NCI-H2171 (cell line): ENCODE results near the gene PGA5.
"Not testable (repeated sequence)": the region's sequence is repeated elsewhere in the genome, so short reads cannot be mapped to it uniquely, and the experiment has no call there.

Source experiments
- DNase-seq: peaks from one replicate; lab custom pipeline; 2025; lab: John Stamatoyannopoulos, UW

The PGA5 gene

DNA sequence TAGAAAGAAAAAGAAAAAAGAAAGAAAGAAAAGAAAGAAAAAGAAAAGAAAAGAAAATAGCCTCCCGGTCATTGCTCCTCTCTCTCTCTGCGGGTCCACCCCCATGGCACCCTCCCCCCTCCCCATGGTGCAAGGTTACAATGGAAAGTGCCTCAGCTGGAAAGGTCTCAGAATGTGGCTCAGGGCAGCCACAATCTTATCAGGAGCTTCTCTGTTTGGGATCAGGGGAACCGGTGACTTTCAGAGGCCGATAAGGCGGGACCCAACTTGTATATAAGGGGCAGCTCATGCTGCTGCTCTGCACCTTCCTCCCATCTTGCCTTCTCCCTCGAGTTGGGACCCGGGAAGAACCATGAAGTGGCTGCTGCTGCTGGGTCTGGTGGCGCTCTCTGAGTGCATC lies at the start of gene PGA5:
PGA5 (plus strand) TSS at position 301 of the 400 bp plus-strand sequence; CDS start at position 353, 52 bp downstream.
- not testable (repeated sequence) for DNase-seq

GRCh38 chr11:61193596-61193995 lies 47.4 kb upstream of the PGA5 start:
- peak; percentile 79 for DNase-seq

GRCh38 chr11:61194169-61194671 lies 46.8 kb upstream of the PGA5 start:
- DNase-seq = no peak

DNA sequence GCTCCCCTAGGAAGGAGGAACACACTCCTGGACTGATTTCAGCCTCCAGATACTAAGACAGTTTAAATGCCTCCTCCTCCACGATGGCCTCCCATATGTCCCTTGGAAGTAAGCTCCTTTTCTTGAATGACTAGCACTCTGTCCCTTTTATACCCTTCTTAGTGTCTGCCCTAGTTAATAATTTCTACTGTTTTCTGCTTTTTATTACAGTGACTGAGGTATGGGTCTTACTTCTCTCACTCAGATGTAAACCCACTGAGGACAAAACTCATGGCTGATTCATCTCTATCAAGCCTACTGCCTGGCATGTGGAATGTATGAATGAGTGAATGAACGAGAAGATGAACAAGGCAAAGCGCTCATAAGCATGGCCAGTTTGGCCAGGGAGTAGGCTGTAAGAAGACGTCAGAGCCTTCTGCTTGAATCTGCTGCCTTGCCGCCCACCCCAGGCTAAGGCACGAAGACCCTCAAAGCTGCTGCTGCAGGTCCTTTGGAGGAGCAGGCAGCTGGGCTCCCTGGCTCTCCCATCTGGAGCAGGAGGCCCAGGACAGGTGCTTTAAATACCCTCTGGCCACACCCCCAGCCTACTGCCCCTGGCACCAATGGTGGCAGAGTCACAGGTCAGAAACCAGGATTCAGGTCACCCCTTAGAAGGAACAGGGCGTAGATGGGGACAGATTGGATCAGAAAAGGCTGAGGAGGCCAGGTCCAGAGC lies 45.8 kb upstream of the PGA5 start:
- DNase-seq = no peak

DNA sequence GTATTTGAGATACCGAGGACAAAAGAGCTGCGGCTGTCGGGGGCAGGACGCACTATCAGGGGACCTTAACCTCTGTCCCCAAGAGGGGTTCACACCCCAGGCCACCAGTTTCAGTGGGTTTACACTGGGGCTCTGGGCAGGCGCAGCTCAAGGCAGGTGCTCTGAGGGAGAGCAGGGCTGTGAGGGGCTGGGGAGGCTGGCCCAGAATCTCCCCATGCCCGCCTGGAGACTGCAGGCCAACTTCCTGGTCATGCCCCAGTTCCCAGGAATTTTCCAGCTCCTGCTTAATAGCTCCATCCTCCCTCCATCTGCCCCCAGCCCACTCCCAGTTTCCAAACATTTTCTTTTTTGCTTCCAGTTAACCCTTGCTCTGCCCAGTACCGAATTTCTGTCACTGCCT lies 45.3 kb upstream of the PGA5 start:
- DNase-seq = no peak

GRCh38 chr11:61198361-61198760 lies 42.6 kb upstream of the PGA5 start:
- no peak for DNase-seq

DNA sequence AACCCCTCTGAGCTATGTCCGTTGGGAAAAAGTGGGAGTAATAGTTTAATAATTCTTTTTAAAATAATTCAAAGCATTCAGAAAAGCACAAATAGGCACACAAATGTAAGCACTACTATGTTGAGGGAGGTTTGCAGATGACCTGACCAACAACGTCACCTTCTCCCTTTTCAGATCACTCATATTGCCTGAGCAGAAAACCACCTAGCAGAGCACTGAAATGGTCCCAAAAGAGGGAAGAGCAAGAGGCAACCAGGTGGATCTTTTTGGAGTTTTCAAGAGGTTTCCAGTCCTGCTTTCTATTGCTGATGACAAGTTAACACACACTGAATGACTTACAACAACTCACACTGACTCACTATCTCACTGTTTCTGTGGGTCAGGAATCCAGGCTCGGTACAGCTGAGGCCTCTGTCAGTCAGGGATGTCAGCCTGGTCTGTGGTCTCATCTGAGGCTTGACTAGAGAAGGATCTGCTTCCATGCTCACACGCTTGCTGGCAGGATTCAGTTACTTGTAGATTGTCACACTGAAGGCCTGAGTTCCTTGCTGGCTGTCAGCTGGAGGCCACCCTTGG lies 41.9 kb upstream of the PGA5 start:
- no peak for DNase-seq

DNA sequence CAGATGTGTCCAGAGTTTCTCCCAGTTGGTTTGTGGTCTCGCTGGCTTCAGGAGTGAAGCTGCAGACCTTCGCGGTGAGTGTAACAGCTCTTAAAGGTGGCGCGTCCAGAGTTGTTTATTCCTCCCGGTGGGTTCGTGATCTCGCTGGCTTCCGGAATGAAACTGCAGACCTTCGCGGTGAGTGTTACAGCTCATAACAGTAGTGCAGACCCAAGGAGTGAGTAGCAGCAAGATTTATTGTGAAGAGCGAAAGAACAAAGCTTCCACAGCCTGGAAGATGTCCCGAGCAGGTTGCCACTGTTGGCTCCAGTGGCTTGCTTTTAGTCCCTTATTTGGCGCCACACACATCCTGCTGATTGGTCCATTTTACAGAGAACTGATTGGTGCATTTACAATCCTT lies 39.5 kb upstream of the PGA5 start:
- DNase-seq = no peak

DNA sequence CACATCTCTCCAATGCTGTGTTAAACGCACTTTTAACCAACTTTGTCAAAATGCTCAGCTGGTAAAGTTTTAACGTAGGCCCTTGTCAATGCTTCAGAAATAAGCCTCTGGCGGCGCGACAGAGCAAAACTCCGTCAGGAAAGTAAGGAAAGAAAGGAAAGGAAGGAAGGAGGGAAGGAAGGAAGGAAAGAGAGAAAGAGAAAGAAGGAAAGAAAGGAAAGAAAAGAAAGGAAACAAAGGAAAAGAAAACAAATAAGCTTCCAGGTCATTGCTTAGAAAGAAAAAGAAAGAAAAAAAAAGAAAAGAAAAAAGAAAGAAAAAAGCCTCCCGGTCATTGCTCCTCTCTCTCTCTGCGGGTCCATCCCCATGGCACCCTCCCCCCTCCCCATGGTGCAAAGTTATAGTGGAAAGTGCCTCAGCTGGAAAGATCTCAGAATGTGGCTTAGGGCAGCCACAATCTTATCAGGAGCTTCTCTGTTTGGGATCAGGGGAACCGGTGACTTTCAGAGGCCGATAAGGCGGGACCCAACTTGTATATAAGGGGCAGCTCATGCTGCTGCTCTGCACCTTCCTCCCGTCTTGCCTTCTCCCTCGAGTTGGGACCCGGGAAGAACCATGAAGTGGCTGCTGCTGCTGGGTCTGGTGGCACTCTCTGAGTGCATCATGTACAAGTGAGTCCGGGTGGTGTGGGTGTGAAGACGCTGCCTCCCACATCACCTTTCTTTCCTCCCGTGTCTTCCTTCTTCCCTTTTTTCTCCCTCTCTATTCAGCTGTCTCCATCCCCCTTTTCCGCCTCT lies 37.8 kb upstream of the PGA5 start, which contains the start of gene PGA3:
PGA3 (plus strand) TSS at position 566 of the 797 bp plus-strand sequence; CDS start at position 616, 50 bp downstream.
- DNase-seq = not testable (repeated sequence)

- not testable (repeated sequence) for DNase-seq
Measured at GRCh38 chr11:61203873-61204272, 37.1 kb upstream of the PGA5 start.

DNA sequence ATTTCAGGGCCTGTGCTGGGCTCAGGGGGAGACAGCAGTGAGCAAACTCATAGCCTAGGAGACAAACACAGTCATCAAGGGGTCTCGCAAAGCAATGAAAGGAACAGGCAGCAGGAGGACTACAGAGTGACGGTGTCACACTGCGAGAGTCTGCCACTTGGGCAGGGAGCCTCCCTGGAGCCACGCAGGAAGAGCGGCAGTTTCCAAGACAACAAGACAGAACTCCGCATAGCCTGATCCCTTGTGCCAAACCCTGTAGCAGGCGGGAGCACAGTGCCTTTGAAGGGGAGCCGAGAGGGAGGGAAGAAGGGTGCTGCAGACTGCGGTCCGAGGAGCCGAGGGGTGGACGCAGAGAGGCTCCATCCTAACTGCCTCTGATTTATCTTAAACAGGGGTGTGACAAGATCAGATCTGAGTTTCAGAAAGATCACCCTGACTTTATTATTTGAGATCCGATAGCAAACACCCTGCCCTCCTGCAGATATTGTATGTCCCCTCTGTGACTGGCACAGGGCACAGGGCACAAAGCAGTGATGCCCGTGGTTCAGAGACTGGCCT lies 36.4 kb upstream of the PGA5 start:
- DNase-seq = not testable (repeated sequence)

DNA sequence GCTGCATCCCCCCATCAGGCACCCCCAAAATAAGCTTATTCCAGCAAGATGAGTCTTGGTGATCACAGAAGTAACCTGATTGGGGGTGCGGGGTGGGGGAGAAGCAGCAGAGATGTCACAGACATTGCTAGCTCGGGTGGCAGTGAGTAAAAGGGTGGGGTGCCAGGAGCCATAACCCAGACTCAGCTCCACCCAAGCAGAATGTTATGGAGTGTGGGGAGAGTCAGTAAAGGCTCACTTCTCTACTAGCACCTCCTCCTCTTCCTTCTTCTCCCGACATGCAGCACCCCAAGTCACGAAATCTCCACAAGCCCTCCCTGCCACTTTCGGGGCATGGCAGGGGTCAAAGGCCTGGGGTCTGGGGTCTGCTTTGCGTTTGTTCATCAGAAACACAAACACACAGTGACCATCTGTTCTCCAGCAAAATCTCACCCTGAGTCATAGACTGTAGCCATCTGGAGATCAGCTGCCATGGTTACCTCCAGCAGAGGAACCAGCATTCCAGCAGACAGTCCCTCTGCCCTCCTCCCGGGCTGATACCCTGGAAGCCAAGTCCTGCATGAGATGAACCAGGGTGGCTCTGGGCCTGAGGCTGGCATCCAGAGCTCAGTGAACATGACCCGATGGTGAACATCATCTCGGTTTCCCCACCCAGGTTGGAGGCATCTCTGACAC lies 33.2 kb upstream of the PGA5 start:
- not testable (repeated sequence) for DNase-seq

GRCh38 chr11:61210629-61211028 lies 30.3 kb upstream of the PGA5 start:
- not testable (repeated sequence) for DNase-seq

GRCh38 chr11:61211327-61211952 lies 29.5 kb upstream of the PGA5 start:
- DNase-seq = not testable (repeated sequence)

DNA sequence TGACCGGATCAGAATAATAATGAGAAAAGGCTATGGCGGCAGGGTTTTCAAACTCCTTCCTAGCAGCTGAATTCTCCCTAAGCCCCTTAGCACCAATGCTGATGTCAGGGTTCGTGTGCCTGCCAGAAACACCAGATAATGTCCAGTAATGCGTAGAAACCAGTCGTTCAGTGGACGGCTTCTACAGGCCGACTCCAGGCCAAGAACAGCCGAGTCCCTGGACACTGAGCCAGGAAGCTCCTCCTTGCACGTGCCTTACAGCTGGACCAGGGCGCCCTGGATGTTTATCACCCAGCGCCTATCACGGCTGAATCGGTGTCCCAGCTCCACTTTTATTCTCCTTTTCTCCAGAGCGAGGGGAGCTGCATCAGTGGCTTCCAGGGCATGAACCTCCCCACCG lies 28.8 kb upstream of the PGA5 start:
- DNase-seq = not testable (repeated sequence)

GRCh38 chr11:61213711-61214324 lies 27.2 kb upstream of the PGA5 start:
- not testable (repeated sequence) for DNase-seq

DNA sequence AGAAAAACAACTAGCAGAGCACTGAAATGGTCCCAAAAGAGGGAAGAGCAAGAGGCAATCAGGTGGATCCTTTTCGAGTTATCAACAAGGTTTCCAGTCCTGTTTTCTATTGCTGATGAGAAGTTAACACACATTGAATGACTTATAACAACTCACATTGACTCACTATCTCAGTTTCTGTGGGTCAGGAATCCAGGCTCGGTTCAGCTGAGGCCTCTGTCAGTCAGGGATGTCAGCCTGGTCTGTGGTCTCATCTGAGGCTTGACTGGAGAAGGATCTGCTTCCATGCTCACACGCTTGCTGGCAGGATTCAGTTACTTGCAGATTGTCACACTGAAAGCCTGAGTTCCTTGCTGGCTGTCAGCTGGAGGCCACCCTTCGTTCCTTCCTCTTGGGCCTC lies 22.7 kb upstream of the PGA5 start:
- DNase-seq = not testable (repeated sequence)

DNA sequence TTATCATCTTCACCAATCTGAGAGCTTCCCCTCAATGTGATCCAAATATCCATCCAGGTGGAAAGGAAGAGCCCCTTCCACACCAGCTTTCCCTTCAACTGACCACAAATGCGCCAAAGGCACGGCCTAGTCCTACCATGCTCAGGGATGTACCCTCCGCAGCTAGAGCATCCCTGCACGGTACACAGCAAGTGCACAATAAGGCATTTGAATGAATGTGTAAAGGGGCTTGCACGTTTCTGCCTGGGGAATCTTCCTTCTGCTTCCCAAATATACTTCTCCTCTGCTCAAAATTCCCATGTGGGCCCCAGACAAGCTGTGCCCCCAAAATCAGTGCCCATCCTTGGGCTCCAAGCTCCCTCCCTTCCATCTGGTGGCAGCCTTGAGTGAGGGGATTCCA lies 22.0 kb upstream of the PGA5 start:
- DNase-seq = not testable (repeated sequence)

- DNase-seq = not testable (repeated sequence)
Measured at GRCh38 chr11:61222047-61222446, 18.9 kb upstream of the PGA5 start, which contains the start of gene PGA4. Gene PGA4 (plus strand): TSS chr11:61222347. CDS start chr11:61222401, 54 bp downstream.

- DNase-seq = not testable (repeated sequence)
Measured at GRCh38 chr11:61222692-61223091, 18.3 kb upstream of the PGA5 start.
